ENCODE results near the gene CAMK2N2.

DNA sequence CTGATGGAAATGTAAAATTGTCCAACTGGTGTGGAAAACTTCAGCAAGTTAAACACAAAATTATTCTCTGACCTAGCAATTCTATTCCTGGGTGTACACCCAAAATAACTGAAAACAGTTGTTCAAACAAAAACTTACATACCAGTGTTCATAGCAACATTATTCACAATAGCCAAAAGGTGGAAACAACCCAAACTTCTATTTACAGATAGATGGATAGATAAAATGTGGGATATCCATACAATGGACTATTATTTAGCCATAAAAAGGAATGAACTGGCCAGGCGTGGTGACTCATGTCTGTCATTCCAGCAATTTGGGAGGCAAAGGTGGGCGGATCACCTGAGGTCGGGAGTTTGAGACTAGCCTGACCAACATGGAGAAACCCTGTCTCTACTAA, 38.8 kb downstream of the CAMK2N2 start:
- no peak for TF ChIP-seq BHLHE40 (IDR thresholded peaks at IDR 0.05; ENCODE audit: borderline replicate concordance)
- no peak for TF ChIP-seq SP1 (IDR thresholded peaks at IDR 0.05)
- TF ChIP-seq ARNT (IDR thresholded peaks at IDR 0.05) = no peak
- no peak for TF ChIP-seq FOXM1 (IDR thresholded peaks at IDR 0.05; ENCODE audit: borderline replicate concordance)
- no peak for TF ChIP-seq L3MBTL2 (conservative IDR thresholded peaks at IDR 0.05)
- TF ChIP-seq FOXK2 (IDR thresholded peaks at IDR 0.05) = no peak
- no peak for TF ChIP-seq TARDBP (IDR thresholded peaks at IDR 0.05)
- no peak for TF ChIP-seq FOXA1 (IDR thresholded peaks at IDR 0.05)
- no peak for TF ChIP-seq SUZ12 (IDR thresholded peaks at IDR 0.05)

Measured in HEK293T (cell line).